HCT116 (cell line): ENCODE data around the gene ATRAID. TPM values are rescaled to one million over a fixed set of nuclear protein-coding genes. Genes with fewer than 3 reads are reported as not detected.

ENCODE experiments used
- ATAC-seq: fragments of 200-7000 bp; cut with Tn5 transposase; 2 replicates; pipeline ENCODE4 v1.9.1; 2020; ENCODE audit warnings: mild to moderate bottlenecking, moderate library complexity
- BruUV-seq: library from RNA; stranded (reverse); fragments of 400-500 nt; replicated peaks from 2 replicates; lab custom pipeline; 2021; lab: Mats Ljungman, UMichigan
- CTCF ChIA-PET: fragments of 300-600 bp; sonication (Branson Sonifier 250); formaldehyde crosslinking; loops from one replicate; lab custom pipeline; 2021; ENCODE audit warnings: antibody characterized with exemption; lab: Charles Lee
- POLR2A ChIA-PET: fragments of 300-600, 350-600 bp; sonication (Branson Sonifier 250); formaldehyde crosslinking; loops from one replicate; lab custom pipeline; 2021; ENCODE audit warnings: antibody characterized with exemption; lab: Charles Lee
- RAD21 ChIA-PET, 2 experiments: fragments of 300-600 bp; sonication (Branson Sonifier 250); formaldehyde crosslinking; loops; one replicate each; lab custom pipeline; 2023; ENCODE audit warnings: low total read pairs in 2 of 2; ENCODE audit not compliant: uncharacterized antibody in 2 of 2, unreplicated experiment in 2 of 2, low non-redundant PET in 1 of 2; lab: Charles Lee
- DNase-seq: peaks from one replicate; pipeline ENCODE4 v3.0.0-alpha.2; 2010; ENCODE audit warnings: low read depth, low spot score
- H2AFZ ChIP-seq: fragments of 200-600 bp; shearing (Covaris generic), sonication (generic); 2 replicates; pipeline ENCODE4 v1.6.1; 2017; ENCODE audit warnings: low read depth, mixed run types, mixed read lengths, antibody characterized with exemption, low read length; ENCODE audit not compliant: poor library complexity, severe bottlenecking
- H3K27ac ChIP-seq: 2 replicates; pipeline ENCODE4 v1.5.1; 2012; ENCODE audit warnings: low read depth, low read length
- H3K27me3 ChIP-seq: fragments of 200-600 bp; sonication (generic); 2 replicates; pipeline ENCODE4 v1.6.1; 2016; ENCODE audit warnings: mixed run types, low read length, mixed read lengths; ENCODE audit not compliant: insufficient read depth
- H3K36me3 ChIP-seq, 2 experiments: fragments of 200-500 bp in 1 of 2; fragments of 200-600 bp in 1 of 2; sonication (Bioruptor generic) in 1 of 2; sonication (generic) in 1 of 2; 2 replicates each; pipeline versions ENCODE4 v1.5.1 to v1.6.1; 2014 to 2016; ENCODE audit warnings: low read length in 2 of 2, inconsistent platforms in 1 of 2, mixed read lengths in 1 of 2, mixed run types in 1 of 2; ENCODE audit not compliant: insufficient read depth in 2 of 2, control insufficient read depth in 1 of 2
- H3K4me1 ChIP-seq, 2 experiments: fragments of 200-600 bp in 1 of 2; sonication (generic) in 1 of 2; 2 replicates each; pipeline versions ENCODE4 v1.5.1 to v1.6.1; 2012 to 2017; ENCODE audit warnings: low read length in 2 of 2, inconsistent platforms in 1 of 2, mild to moderate bottlenecking in 1 of 2, mixed read lengths in 1 of 2, mixed run types in 1 of 2, moderate library complexity in 1 of 2; ENCODE audit not compliant: insufficient read depth in 2 of 2, control insufficient read depth in 1 of 2
- H3K4me2 ChIP-seq: fragments of 200-600 bp; sonication (generic); 2 replicates; pipeline ENCODE4 v1.6.1; 2017; ENCODE audit warnings: mixed run types, low read length, mixed read lengths
- H3K4me3 ChIP-seq, 2 experiments: fragments of 200-600 bp in 1 of 2; sonication (generic) in 1 of 2; replicated peaks in 1 of 2; 2 replicates each; pipeline ENCODE4 v1.5.1; 2011 to 2016; ENCODE audit warnings: low read length in 2 of 2, control low read depth in 1 of 2, low read depth in 1 of 2, mild to moderate bottlenecking in 1 of 2, mixed read lengths in 1 of 2, mixed run types in 1 of 2
- H3K79me2 ChIP-seq: fragments of 200-600 bp; sonication (generic); 2 replicates; pipeline ENCODE4 v1.6.1; 2017; ENCODE audit warnings: mild to moderate bottlenecking, mixed run types, low read length, moderate library complexity, mixed read lengths; ENCODE audit not compliant: insufficient read depth
- H3K9ac ChIP-seq: fragments of 200-600 bp; sonication (generic); 2 replicates; pipeline ENCODE4 v1.6.1; 2016; ENCODE audit warnings: low read length, mixed read lengths
- H3K9me2 ChIP-seq: fragments of 200-600 bp; sonication (generic), shearing (Covaris generic); 2 replicates; pipeline ENCODE4 v1.6.1; 2017; ENCODE audit warnings: mixed run types, mild to moderate bottlenecking, moderate library complexity; ENCODE audit not compliant: insufficient read depth
- H3K9me3 ChIP-seq, 2 experiments: fragments of 200-500 bp in 1 of 2; fragments of 200-600 bp in 1 of 2; sonication (Bioruptor generic) in 1 of 2; sonication (generic) in 1 of 2; 2 replicates each; pipeline ENCODE4 v1.6.1; 2014 to 2017; ENCODE audit warnings: low read length in 2 of 2, mixed read lengths in 2 of 2, inconsistent platforms in 1 of 2, low read depth in 1 of 2, mild to moderate bottlenecking in 1 of 2, mixed run types in 1 of 2, moderate library complexity in 1 of 2; ENCODE audit not compliant: control insufficient read depth in 1 of 2, insufficient read depth in 1 of 2
- H4K20me1 ChIP-seq: fragments of 200-600 bp; sonication (generic), shearing (Covaris generic); 2 replicates; pipeline ENCODE4 v1.6.1; 2017; ENCODE audit warnings: mixed run types, mild to moderate bottlenecking, moderate library complexity; ENCODE audit not compliant: insufficient read depth
- ATF3 ChIP-seq: IDR thresholded peaks from 2 replicates; pipeline ENCODE4 v1.6.1; 2012
- CEBPB ChIP-seq: IDR thresholded peaks from 2 replicates; pipeline ENCODE4 v1.6.1; 2012; ENCODE audit warnings: low read depth
- EGR1 ChIP-seq: IDR thresholded peaks from 2 replicates; pipeline ENCODE4 v1.6.1; 2012; ENCODE audit warnings: low read depth
- ELF1 ChIP-seq: IDR thresholded peaks from 2 replicates; pipeline ENCODE4 v1.6.1; 2012; ENCODE audit warnings: low read depth, borderline replicate concordance
- EZH2phosphoT487 ChIP-seq: fragments of 200-600 bp; IDR thresholded peaks from 2 replicates; pipeline ENCODE4 v1.6.1; 2018; ENCODE audit warnings: antibody characterized with exemption, borderline replicate concordance
- MAX ChIP-seq: IDR thresholded peaks from 2 replicates; pipeline ENCODE4 v1.6.1; 2012
- REST ChIP-seq: IDR thresholded peaks from 2 replicates; pipeline ENCODE4 v1.6.1; 2012; ENCODE audit warnings: low read depth
- SIN3A ChIP-seq: IDR thresholded peaks from 2 replicates; pipeline ENCODE4 v1.6.1; 2012; ENCODE audit warnings: low read depth
- TCF7L2 ChIP-seq: IDR thresholded peaks from 2 replicates; pipeline ENCODE4 v1.7.0; 2011; ENCODE audit warnings: borderline replicate concordance, inconsistent platforms; ENCODE audit not compliant: insufficient read depth, insufficient read length; ENCODE audit errors: extremely low read depth
- ZFX ChIP-seq: fragments of 450-650 bp; IDR thresholded peaks from 2 replicates; pipeline ENCODE4 v1.6.1; 2017
- ZNF274 ChIP-seq: fragments of 200-500 bp; sonication (Bioruptor generic); IDR thresholded peaks from 2 replicates; pipeline ENCODE4 v1.6.1; 2014; ENCODE audit warnings: mild to moderate bottlenecking, low read depth, low read length, inconsistent platforms
- intact Hi-C: fragments of 100-400 bp; cut with micrococcal nuclease; formaldehyde crosslinking; loops from 2 replicates; pipeline ENCODE4 v1.10.0; 2022
- total RNA-seq: library from RNA; stranded (reverse); gene quantifications from one replicate; pipeline ENCODE4 v1.2.1, GENCODE V29; 2021; ENCODE audit not compliant: unreplicated experiment

Gene ATRAID
- total RNA-seq, 1 experiment from 2014 or later, result 93.6 TPM

GRCh38 chr2:27203741-27204140 is 8.1 kb upstream of the ATRAID start:
- no peak overlapping the region for H2AFZ ChIP-seq
- no peaks in the 10 kb centered on the region for H3K9me3 ChIP-seq
- no peak overlapping the region for H3K9ac ChIP-seq
- BruUV-seq, result no TSS peak
- no peaks in the 10 kb centered on the region for H4K20me1 ChIP-seq
- no peak overlapping the region for H3K4me2 ChIP-seq
- no peaks in the 10 kb centered on the region for H3K27me3 ChIP-seq
- H3K4me3 ChIP-seq, result no peak overlapping the region
- RAD21 ChIA-PET, result no interaction called here
- no peaks in the 10 kb centered on the region for H3K4me1 ChIP-seq
- no peak for ATAC-seq
- peaks cover 9% of the 10 kb centered on the region; the same call in 1 of the 2 replicates for H3K79me2 ChIP-seq
- H3K36me3 ChIP-seq, result peaks cover 26 to 68% of the 10 kb centered on the region in 2 experiments; a peak in 2 of 4 replicates
- TF ChIP-seq MAX (no peak), TCF7L2 (no peak), EGR1 (no peak), ELF1 (no peak), ATF3 (no peak), SIN3A (no peak), ZNF274 (no peak), ZFX (no peak), CEBPB (no peak), EZH2phosphoT487 (no peak), REST (no peak)
- TF ChIP-seq, all 23 proteins: peak for 0
- Histone ChIP-seq H3K9me2 (no peaks in the 10 kb centered on the region), H3K27ac (no peak overlapping the region)
- POLR2A ChIA-PET, result no interaction called here
- intact Hi-C loops, result no loop called here
- DNase-seq, result no peak
- CTCF ChIA-PET, result no interaction called here
